Measurements from ENCODE around the gene LRTM1. TPM values are rescaled to one million over a fixed set of nuclear protein-coding genes. Genes with fewer than 3 reads are reported as not detected.

The LRTM1 gene
- total and polyA plus RNA-seq, 2 donors (not counting 3 experiments of a cell fraction or from before 2014, with no cell fraction given), result not detected

DNA sequence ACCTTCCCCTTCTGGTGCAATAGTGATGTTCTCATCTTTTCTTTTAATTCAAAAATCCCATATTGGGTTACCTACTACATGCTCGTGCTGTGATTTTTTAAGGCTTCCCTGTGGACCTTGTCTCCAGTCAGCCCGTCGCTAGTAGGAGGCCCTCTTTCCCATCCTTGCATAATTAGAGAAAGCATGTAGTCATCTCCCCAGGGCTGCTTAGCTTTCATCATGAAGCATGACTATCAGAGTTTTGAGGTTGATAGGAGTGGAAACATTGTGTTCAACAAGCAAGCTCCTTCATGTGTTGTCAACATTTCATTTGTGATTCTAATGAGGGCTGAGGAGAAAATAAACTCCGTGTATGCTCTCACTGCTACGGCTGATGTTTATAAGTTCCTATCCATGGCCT is 8.7 kb upstream of the LRTM1 start:
- no peak for FAIRE-seq
- no peaks in the 10 kb centered on the region for H3K9me1 ChIP-seq (replicated peaks; ENCODE audit: control insufficient read depth, extremely low read depth, insufficient read depth, low read length)
- no peak for DNase-seq (ENCODE audit: low read depth, low spot score)
- POLR2A ChIA-PET, result no interaction called here
- no peaks in the 10 kb centered on the region for H3K36me3 ChIP-seq (ENCODE audit: control insufficient read depth in 2 of 2, extremely low read depth in 1 of 2, insufficient read depth in 2 of 2, low read length in 2 of 2)
- no peak overlapping the region for H3K9ac ChIP-seq (replicated peaks; ENCODE audit: extremely low read depth, insufficient read depth, low read length)
- no peaks in the 10 kb centered on the region for H3K4me1 ChIP-seq (ENCODE audit: control insufficient read depth, extremely low read depth, insufficient read depth, low read length)
- H2AFZ ChIP-seq (ENCODE audit: low read depth, low read length), result no peak overlapping the region
- no peaks in the 10 kb centered on the region for H3K27me3 ChIP-seq (ENCODE audit: control insufficient read depth in 2 of 2, insufficient read depth in 2 of 2, low read length in 2 of 2)
- intact Hi-C loops (cut with micrococcal nuclease) (no loop called here), dilution Hi-C loops (cut with MboI; ENCODE audit: extremely low pct_ligation_motif_present, low sequenced_read_pairs) (no loop called here)
- no peak overlapping the region for H3K4me3 ChIP-seq (replicated peaks in 1 of 3; ENCODE audit: insufficient read depth in 1 of 3, low read depth in 1 of 3, low read length in 3 of 3)
- H3K4me2 ChIP-seq (ENCODE audit: insufficient read depth, low read length), result no peak overlapping the region
- H4K20me1 ChIP-seq (replicated peaks; ENCODE audit: control insufficient read depth, extremely low read depth, insufficient read depth, low read length), result no peaks in the 10 kb centered on the region
- no peaks in the 10 kb centered on the region for H3K79me2 ChIP-seq (ENCODE audit: control insufficient read depth, insufficient read depth, low read length)
- no TSS peak for BruUV-seq (replicated peaks)
- peaks cover 2% of the 10 kb centered on the region for H3K9me3 ChIP-seq (replicated peaks; ENCODE audit: control insufficient read depth, insufficient read depth, low read length)
- no peak overlapping the region for H3K27ac ChIP-seq (ENCODE audit: insufficient read depth, low read depth, low read length)
- no peak for TF ChIP-seq EZH2 (IDR thresholded peaks at IDR 0.05; ENCODE audit: borderline replicate concordance, low read depth, low read length, severe bottlenecking)
- TF ChIP-seq POLR2AphosphoS5 (IDR thresholded peaks at IDR 0.05; ENCODE audit: insufficient read depth, low read depth, low read length), result no peak
- TF ChIP-seq MYC (IDR thresholded peaks at IDR 0.05; ENCODE audit: low read depth, low read length), result no peak
- TF ChIP-seq, protein P1, sequence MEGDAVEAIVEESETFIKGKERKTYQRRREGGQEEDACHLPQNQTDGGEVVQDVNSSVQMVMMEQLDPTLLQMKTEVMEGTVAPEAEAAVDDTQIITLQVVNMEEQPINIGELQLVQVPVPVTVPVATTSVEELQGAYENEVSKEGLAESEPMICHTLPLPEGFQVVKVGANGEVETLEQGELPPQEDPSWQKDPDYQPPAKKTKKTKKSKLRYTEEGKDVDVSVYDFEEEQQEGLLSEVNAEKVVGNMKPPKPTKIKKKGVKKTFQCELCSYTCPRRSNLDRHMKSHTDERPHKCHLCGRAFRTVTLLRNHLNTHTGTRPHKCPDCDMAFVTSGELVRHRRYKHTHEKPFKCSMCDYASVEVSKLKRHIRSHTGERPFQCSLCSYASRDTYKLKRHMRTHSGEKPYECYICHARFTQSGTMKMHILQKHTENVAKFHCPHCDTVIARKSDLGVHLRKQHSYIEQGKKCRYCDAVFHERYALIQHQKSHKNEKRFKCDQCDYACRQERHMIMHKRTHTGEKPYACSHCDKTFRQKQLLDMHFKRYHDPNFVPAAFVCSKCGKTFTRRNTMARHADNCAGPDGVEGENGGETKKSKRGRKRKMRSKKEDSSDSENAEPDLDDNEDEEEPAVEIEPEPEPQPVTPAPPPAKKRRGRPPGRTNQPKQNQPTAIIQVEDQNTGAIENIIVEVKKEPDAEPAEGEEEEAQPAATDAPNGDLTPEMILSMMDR (IDR thresholded peaks at IDR 0.05; ENCODE audit: extremely low read depth in 1 of 2, insufficient read depth in 1 of 2, low read depth in 1 of 2, low read length in 2 of 2), result no peak
- TF ChIP-seq, protein P2, sequence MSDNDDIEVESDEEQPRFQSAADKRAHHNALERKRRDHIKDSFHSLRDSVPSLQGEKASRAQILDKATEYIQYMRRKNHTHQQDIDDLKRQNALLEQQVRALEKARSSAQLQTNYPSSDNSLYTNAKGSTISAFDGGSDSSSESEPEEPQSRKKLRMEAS (IDR thresholded peaks at IDR 0.05; ENCODE audit: insufficient read depth, insufficient read length), result no peak
- TF ChIP-seq FOS (IDR thresholded peaks at IDR 0.05; ENCODE audit: borderline replicate concordance, insufficient read depth, low read length), result no peak
- TF ChIP-seq POLR2A (IDR thresholded peaks at IDR 0.05; ENCODE audit: low read depth, low read length), result no peak
- no peak for TF ChIP-seq GATA2 (IDR thresholded peaks at IDR 0.05; ENCODE audit: insufficient read depth, insufficient read length, low read depth, low read length)
- TF ChIP-seq JUN (IDR thresholded peaks at IDR 0.05; ENCODE audit: borderline replicate concordance, insufficient read depth, insufficient read length, low read depth), result no peak
- CTCF ChIA-PET, result no interaction called here
